Measurements from ENCODE around the gene PKN2. TPM values are rescaled to one million over a fixed set of nuclear protein-coding genes. Genes with fewer than 3 reads are reported as not detected.
"Not testable (repeated sequence)": the region's sequence is repeated elsewhere in the genome, so short reads cannot be mapped to it uniquely, and the experiment has no call there.

PKN2 gene
- total RNA-seq, 1 donor from 2014 or later: 24.6 TPM

- intact Hi-C loops (cut with micrococcal nuclease): no loop called here
Measured at GRCh38 chr1:88783145-88783544, 99.1 kb downstream of the PKN2 start.

GRCh38 chr1:88784551-88784950 lies 100.5 kb downstream of the PKN2 start:
- intact Hi-C loops (cut with micrococcal nuclease): no loop called here

GRCh38 chr1:88787023-88787903 lies 103.2 kb downstream of the PKN2 start:
- intact Hi-C loops (cut with micrococcal nuclease): no loop called here

GRCh38 chr1:88791192-88791591 lies 107.1 kb downstream of the PKN2 start:
- intact Hi-C loops (cut with micrococcal nuclease): no loop called here

- intact Hi-C loops (cut with micrococcal nuclease): no loop called here
Measured at GRCh38 chr1:88799491-88799890, 115.4 kb downstream of the PKN2 start.

- intact Hi-C loops (cut with micrococcal nuclease): loop anchor here (5.0 kb wide), 1 partner anchor 77 kb away; no protein-coding TSS in a partner anchor
Measured at GRCh38 chr1:88800382-88801051, 116.4 kb downstream of the PKN2 start.

- intact Hi-C loops (cut with micrococcal nuclease): loop anchor here (5.0 kb wide), 1 partner anchor 76 kb away; no protein-coding TSS in a partner anchor
Measured at GRCh38 chr1:88801575-88802208, 117.6 kb downstream of the PKN2 start.

GRCh38 chr1:88802404-88802803 lies 118.3 kb downstream of the PKN2 start:
- intact Hi-C loops (cut with micrococcal nuclease): loop anchor here (5.0 kb wide), 1 partner anchor 75 kb away; no protein-coding TSS in a partner anchor

GRCh38 chr1:88802950-88803349 lies 118.9 kb downstream of the PKN2 start:
- intact Hi-C loops (cut with micrococcal nuclease): loop anchor here (5.0 kb wide), 1 partner anchor 74 kb away; no protein-coding TSS in a partner anchor

GRCh38 chr1:88803444-88803843 lies 119.4 kb downstream of the PKN2 start:
- intact Hi-C loops (cut with micrococcal nuclease): loop anchor here (5.0 kb wide), 1 partner anchor 74 kb away; no protein-coding TSS in a partner anchor

- intact Hi-C loops (cut with micrococcal nuclease): no loop called here
Measured at GRCh38 chr1:88812366-88812765, 128.3 kb downstream of the PKN2 start.

GRCh38 chr1:88813471-88813870 lies 129.4 kb downstream of the PKN2 start:
- intact Hi-C loops (cut with micrococcal nuclease): no loop called here

GRCh38 chr1:88819642-88820041 lies 135.6 kb downstream of the PKN2 start:
- intact Hi-C loops (cut with micrococcal nuclease): not testable (repeated sequence)

- intact Hi-C loops (cut with micrococcal nuclease): no loop called here
Measured at GRCh38 chr1:88825721-88826120, 141.6 kb downstream of the PKN2 start.

- intact Hi-C loops (cut with micrococcal nuclease): no loop called here
Measured at GRCh38 chr1:88847643-88848042, 163.6 kb downstream of the PKN2 start.

- intact Hi-C loops (cut with micrococcal nuclease): no loop called here
Measured at GRCh38 chr1:88851303-88852063, 167.4 kb downstream of the PKN2 start.

- intact Hi-C loops (cut with micrococcal nuclease): no loop called here
Measured at GRCh38 chr1:88867743-88868521, 183.9 kb downstream of the PKN2 start.

- intact Hi-C loops (cut with micrococcal nuclease): not testable (repeated sequence)
Measured at GRCh38 chr1:88869644-88870043, 185.6 kb downstream of the PKN2 start.

- intact Hi-C loops (cut with micrococcal nuclease): no loop called here
Measured at GRCh38 chr1:88873737-88874349, 189.8 kb downstream of the PKN2 start.

- intact Hi-C loops (cut with micrococcal nuclease): loop anchor here (5.0 kb wide), 1 partner anchor 73 kb away; no protein-coding TSS in a partner anchor
Measured at GRCh38 chr1:88875595-88875994, 191.5 kb downstream of the PKN2 start.

All from T-helper 2 cell treated with Interferon-gamma antibody and Interleukin-4, amounts not matched to agents 100 ng/mL and 5 ng/mL, for 36 hours (primary cell).